Stomach smooth muscle (tissue), 2 donors: ENCODE results near the gene SLC16A5.
"Not testable (repeated sequence)": the region's sequence is repeated elsewhere in the genome, so short reads cannot be mapped to it uniquely, and the experiment has no call there.

ENCODE experiments used
- H3K27ac ChIP-seq: one replicate; pipeline ENCODE4 v1.7.0; 2013; ENCODE audit warnings: mild to moderate bottlenecking, low read length, inconsistent platforms
- H3K27me3 ChIP-seq, 2 donors: one replicate each; pipeline ENCODE4 v1.7.0; 2013; ENCODE audit warnings: low read length in 2 of 2; ENCODE audit not compliant: insufficient read depth in 2 of 2, control insufficient read depth in 1 of 2
- H3K36me3 ChIP-seq, 2 donors: one replicate each; pipeline ENCODE4 v1.7.0; 2013; ENCODE audit warnings: low read length in 2 of 2; ENCODE audit not compliant: control insufficient read depth in 2 of 2, insufficient read depth in 2 of 2
- H3K4me1 ChIP-seq: one replicate; pipeline ENCODE4 v1.7.0; 2013; ENCODE audit warnings: low read length; ENCODE audit not compliant: control insufficient read depth, insufficient read depth
- H3K4me3 ChIP-seq, 2 donors: one replicate each; pipeline ENCODE4 v1.7.0; 2013; ENCODE audit warnings: low read length in 2 of 2
- H3K9ac ChIP-seq, 2 donors: one replicate each; pipeline ENCODE4 v1.7.0; 2013; ENCODE audit warnings: low read length in 2 of 2, mild to moderate bottlenecking in 1 of 2
- H3K9me3 ChIP-seq, 2 donors: one replicate each; pipeline ENCODE4 v1.7.0; 2013; ENCODE audit warnings: low read length in 2 of 2; ENCODE audit not compliant: control insufficient read depth in 2 of 2
- donor health status: healthy.
- donor health status: Pancreatic carcinoma.

Gene SLC16A5

DNA sequence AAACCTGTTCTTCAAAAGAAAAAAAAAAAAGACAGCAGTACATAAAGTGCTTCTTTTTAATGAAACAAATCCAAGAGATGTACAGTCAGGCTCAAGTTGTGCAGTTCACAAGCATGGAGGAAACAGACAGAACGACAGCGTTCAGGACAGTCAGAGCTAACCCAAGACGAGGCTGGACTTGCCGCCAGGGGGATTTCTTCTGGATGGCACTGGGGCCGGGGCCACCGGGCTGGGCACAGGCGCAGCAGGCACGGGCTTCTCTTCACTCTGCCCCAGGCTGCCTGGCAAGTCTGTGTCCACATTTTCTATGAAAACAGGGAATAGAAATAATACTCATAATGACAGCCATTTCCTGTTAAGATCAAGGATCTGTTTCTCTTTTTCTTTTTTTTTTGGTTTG lies 48.2 kb downstream of the SLC16A5 start:
- Histone ChIP-seq H3K4me1 (no peaks in the 10 kb centered on the region), H3K27ac (no peak overlapping the region), H3K9me3 (no peaks in the 10 kb centered on the region), H3K36me3 (no peaks in the 10 kb centered on the region), H3K27me3 (no peaks in the 10 kb centered on the region), H3K4me3 (no peak overlapping the region), H3K9ac (no peak overlapping the region)

- not testable (repeated sequence) for H3K4me1 ChIP-seq, H3K27ac ChIP-seq, H3K9ac ChIP-seq, H3K9me3 ChIP-seq, H3K4me3 ChIP-seq, H3K36me3 ChIP-seq, H3K27me3 ChIP-seq
These were observed 50.0 kb downstream of the SLC16A5 start for GRCh38 chr17:75137762-75138161.

- Histone ChIP-seq H3K9me3 (no peaks in the 10 kb centered on the region), H3K27ac (no peak overlapping the region), H3K36me3 (no peaks in the 10 kb centered on the region)
These were observed 50.8 kb downstream of the SLC16A5 start for GRCh38 chr17:75138519-75138918.

GRCh38 chr17:75142236-75142971 lies 54.6 kb downstream of the SLC16A5 start:
- no peak overlapping the region for H3K27ac ChIP-seq
- H3K9ac ChIP-seq = no peak overlapping the region
- no peaks in the 10 kb centered on the region for H3K27me3 ChIP-seq
- peaks cover 3 to 8% of the 10 kb centered on the region in 2 donors for H3K36me3 ChIP-seq
- H3K4me1 ChIP-seq = no peaks in the 10 kb centered on the region
- H3K9me3 ChIP-seq = no peaks in the 10 kb centered on the region
- H3K4me3 ChIP-seq = no peak overlapping the region

More at GRCh38 chr17:75138519-75138918, 50.8 kb downstream of the SLC16A5 start:
- Histone ChIP-seq H3K9ac (no peak overlapping the region), H3K27me3 (no peaks in the 10 kb centered on the region), H3K4me3 (no peak overlapping the region), H3K4me1 (no peaks in the 10 kb centered on the region)

GRCh38 chr17:75144816-75145512 lies 57.2 kb downstream of the SLC16A5 start:
- Histone ChIP-seq H3K36me3 (peaks cover 3 to 8% of the 10 kb centered on the region in 2 donors), H3K4me3 (no peak overlapping the region), H3K4me1 (no peaks in the 10 kb centered on the region), H3K27me3 (no peaks in the 10 kb centered on the region), H3K9ac (peak overlapping the region in 1 of 2 donors; percentile 13), H3K27ac (no peak overlapping the region), H3K9me3 (no peaks in the 10 kb centered on the region)

GRCh38 chr17:75146592-75146991 lies 58.8 kb downstream of the SLC16A5 start:
- Histone ChIP-seq H3K9ac (no peak overlapping the region), H3K36me3 (peaks cover 3 to 8% of the 10 kb centered on the region in 2 donors), H3K4me1 (no peaks in the 10 kb centered on the region), H3K9me3 (no peaks in the 10 kb centered on the region), H3K4me3 (no peak overlapping the region), H3K27ac (no peak overlapping the region), H3K27me3 (no peaks in the 10 kb centered on the region)

DNA sequence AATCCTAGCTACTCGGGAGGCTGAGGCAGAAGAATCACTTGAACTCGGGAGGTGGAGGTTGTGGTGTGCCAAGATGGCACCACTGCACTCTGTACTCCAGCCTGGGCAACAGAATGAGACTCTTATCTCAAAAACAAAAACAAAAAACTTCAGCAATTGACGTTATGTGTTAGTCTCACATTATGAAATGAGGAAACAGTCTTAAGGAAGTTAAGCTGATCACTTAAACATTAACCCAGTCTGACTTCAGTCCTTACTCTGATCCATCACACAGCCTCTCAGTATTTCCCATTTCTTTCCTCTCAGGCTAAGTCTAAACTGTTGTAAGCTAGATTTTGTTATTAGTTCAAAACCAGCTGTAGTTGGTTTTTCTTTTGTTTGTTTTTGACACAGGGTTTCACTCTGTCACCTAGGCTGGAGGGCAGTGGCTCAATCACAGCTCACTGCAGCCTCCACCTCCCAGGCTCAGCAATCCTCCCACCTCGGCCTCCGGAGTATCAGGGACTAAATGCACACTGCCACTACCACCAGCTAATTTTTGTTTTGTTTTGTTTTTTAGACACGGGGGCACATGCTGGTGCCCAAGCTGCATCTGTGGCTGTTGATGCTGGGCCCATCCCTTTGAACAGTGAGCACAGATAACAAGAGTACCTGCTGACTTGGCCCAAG lies 60.3 kb downstream of the SLC16A5 start:
- no peak overlapping the region for H3K9ac ChIP-seq

DNA sequence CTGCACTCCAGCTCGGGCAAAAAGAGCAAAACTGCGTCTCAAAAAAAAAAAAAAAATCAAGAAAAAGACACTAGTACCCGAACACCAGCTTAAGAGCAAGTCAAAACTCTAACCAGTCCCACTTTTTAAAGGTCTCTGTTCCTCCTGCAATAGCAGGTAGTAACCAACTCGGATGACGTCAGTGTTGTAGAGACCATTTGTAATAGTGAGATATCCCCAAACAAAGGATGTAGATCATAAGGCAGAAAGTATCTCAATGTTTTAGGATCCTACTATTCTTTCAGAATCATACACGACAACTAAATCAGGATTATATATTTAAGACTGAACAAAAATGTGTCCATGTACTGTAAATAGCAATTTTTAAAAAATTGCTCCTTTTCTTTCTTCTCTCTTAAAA lies 64.2 kb downstream of the SLC16A5 start:
- no peak overlapping the region for H3K27ac ChIP-seq
- peaks cover 0 to 2% of the 10 kb centered on the region in 2 donors for H3K36me3 ChIP-seq
- H3K9ac ChIP-seq = no peak overlapping the region
- no peak overlapping the region for H3K4me3 ChIP-seq
- no peaks in the 10 kb centered on the region for H3K9me3 ChIP-seq
- H3K27me3 ChIP-seq = no peaks in the 10 kb centered on the region
- H3K4me1 ChIP-seq = peaks cover 14% of the 10 kb centered on the region

More for the DNA sequence above, 60.3 kb downstream of the SLC16A5 start:
- Histone ChIP-seq H3K27ac (no peak overlapping the region), H3K4me1 (peaks cover under 1% of the 10 kb centered on the region), H3K27me3 (no peaks in the 10 kb centered on the region), H3K4me3 (no peak overlapping the region), H3K36me3 (peaks cover 3 to 8% of the 10 kb centered on the region in 2 donors), H3K9me3 (no peaks in the 10 kb centered on the region)

DNA sequence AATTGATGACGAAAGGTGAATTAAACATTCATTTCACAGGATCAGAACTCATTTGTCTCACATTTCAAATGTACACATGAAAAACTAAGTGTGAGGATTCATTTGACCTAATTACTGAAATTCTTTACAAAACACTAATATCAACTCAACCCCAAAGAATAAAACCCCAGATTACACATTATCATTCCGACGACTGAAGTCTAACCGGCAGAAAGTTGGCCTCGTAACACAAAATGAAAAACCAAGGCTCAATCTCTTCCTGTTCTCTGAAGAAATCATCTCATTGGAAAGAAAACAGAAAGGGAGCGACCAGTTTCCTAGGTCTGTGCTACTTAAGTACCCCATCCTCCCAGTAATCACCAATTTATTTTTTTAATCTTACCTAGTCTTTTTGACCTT lies 64.8 kb downstream of the SLC16A5 start:
- Histone ChIP-seq H3K27ac (no peak overlapping the region), H3K9ac (no peak overlapping the region), H3K27me3 (no peaks in the 10 kb centered on the region), H3K9me3 (no peaks in the 10 kb centered on the region), H3K4me1 (peaks cover 14% of the 10 kb centered on the region), H3K4me3 (peak overlapping the region in 1 of 2 donors; percentile 91), H3K36me3 (no peaks in the 10 kb centered on the region)

DNA sequence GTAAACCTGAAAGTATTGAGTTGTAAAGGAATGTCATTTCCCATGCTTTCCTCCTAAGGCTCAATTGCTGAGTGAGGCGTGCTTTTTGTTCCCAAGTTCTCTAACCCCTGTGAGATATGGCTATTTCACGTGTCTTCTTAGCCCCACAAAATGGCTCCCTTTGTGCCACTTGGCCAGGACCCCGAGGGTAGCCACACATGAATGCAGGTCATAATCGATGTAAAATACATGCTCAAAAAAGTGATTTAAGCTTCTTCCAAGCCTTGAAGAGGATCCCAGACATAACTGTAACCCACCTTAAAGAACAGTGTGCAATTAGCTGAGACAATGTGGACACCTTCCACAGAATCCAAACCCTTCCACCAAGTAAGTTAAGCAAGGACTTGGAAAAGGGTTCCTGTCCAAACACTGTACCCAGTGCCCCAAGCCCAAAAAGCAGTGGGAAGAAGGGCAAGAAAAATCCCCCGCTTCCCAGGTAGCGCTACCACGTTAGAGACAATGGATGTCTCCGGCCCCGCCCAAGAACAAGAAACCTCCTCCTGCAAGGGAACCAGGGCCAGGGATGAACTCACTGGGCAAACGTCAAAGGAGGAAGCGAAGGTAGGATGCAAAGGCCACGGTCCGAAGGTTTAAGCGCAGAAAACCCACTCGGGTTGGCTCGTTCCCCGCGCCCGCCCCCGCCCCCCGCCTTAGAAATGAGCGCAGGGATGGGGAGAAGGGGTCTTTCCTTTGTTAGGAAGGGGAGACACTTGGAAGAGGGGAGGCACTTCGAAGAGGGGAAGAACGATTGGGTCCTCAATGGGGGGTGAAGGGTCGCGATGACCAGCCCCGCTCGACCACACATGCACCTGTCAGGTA lies 65.4 kb downstream of the SLC16A5 start:
- Histone ChIP-seq H3K9ac (peak overlapping the region; percentile 60 to 72), H3K27me3 (no peaks in the 10 kb centered on the region), H3K36me3 (no peaks in the 10 kb centered on the region), H3K27ac (no peak overlapping the region), H3K9me3 (no peaks in the 10 kb centered on the region), H3K4me1 (peaks cover 14% of the 10 kb centered on the region), H3K4me3 (peak overlapping the region; percentile 68 to 91)
